B cell (primary cell): ENCODE data around the gene AGTPBP1. TPM values are rescaled to one million over a fixed set of nuclear protein-coding genes. Genes with fewer than 3 reads are reported as not detected.

Source experiments
- ATAC-seq: fragments of 200-7000 bp; cut with Tn5 transposase; one replicate; pipeline ENCODE4 v1.10.0; 2021; ENCODE audit warnings: low read depth, mild to moderate bottlenecking, moderate number of reproducible peaks, moderate library complexity
- CTCF ChIA-PET: fragments of 350-600 bp; sonication (Branson Sonifier 250); formaldehyde crosslinking; loops from one replicate; lab custom pipeline; 2021; ENCODE audit warnings: antibody characterized with exemption, inconsistent platforms; lab: Charles Lee
- POLR2A ChIA-PET: fragments of 350-600 bp; sonication (Branson Sonifier 250); formaldehyde crosslinking; loops from one replicate; lab custom pipeline; 2021; ENCODE audit warnings: antibody characterized with exemption; lab: Charles Lee
- DNase-seq: peaks from one replicate; pipeline ENCODE4 v3.0.0; 2013
- H2AFZ ChIP-seq: 2 replicates; pipeline ENCODE4 v1.6.1; 2012; ENCODE audit warnings: mild to moderate bottlenecking, low read depth, low read length; ENCODE audit not compliant: insufficient read depth, poor library complexity, severe bottlenecking
- H3K27ac ChIP-seq, 2 donors: 1 replicate in 1 of 2; 2 replicates in 1 of 2; pipeline ENCODE4 v1.5.1; 2012 to 2013; ENCODE audit warnings: low read length in 2 of 2, mild to moderate bottlenecking in 2 of 2, moderate library complexity in 1 of 2
- H3K27me3 ChIP-seq, 4 experiments: fragments of 200-600 bp in 1 of 4; sonication (generic) in 1 of 4; replicated peaks in 1 of 4; 1 replicate in 2 of 4; 2 replicates in 2 of 4; pipeline versions ENCODE4 v1.6.1 to v1.7.0; 2013 to 2016; ENCODE audit warnings: low read length in 3 of 4, mild to moderate bottlenecking in 2 of 4, mixed read lengths in 1 of 4, moderate library complexity in 1 of 4; ENCODE audit not compliant: insufficient read depth in 4 of 4, control insufficient read depth in 3 of 4; ENCODE audit errors: control extremely low read depth in 1 of 4
- H3K36me3 ChIP-seq, 2 experiments: replicated peaks in 1 of 2; 1 replicate in 1 of 2; 2 replicates in 1 of 2; pipeline versions ENCODE4 v1.6.1 to v1.7.1; 2013; ENCODE audit warnings: low read length in 1 of 2; ENCODE audit not compliant: insufficient read depth in 2 of 2, control insufficient read depth in 1 of 2; ENCODE audit errors: control extremely low read depth in 1 of 2, extremely low read depth in 1 of 2
- H3K4me1 ChIP-seq, 2 donors: fragments of 200-600 bp in 1 of 2; sonication (generic) in 1 of 2; 1 replicate in 1 of 2; 2 replicates in 1 of 2; pipeline versions ENCODE4 v1.5.1 to v1.6.1; 2013 to 2017; ENCODE audit warnings: low read length in 2 of 2; ENCODE audit not compliant: control insufficient read depth in 2 of 2, insufficient read depth in 2 of 2
- H3K4me2 ChIP-seq: replicated peaks from 2 replicates; pipeline ENCODE3; 2012; ENCODE audit warnings: mild to moderate bottlenecking, low read depth, low read length; ENCODE audit not compliant: poor library complexity, severe bottlenecking
- H3K4me3 ChIP-seq, 5 experiments: fragments of 200-600 bp in 1 of 5; sonication (generic) in 1 of 5; 1 replicate in 3 of 5; 2 replicates in 2 of 5; pipeline versions ENCODE4 v1.5.1 to v1.7.0; 2011 to 2016; ENCODE audit warnings: low read length in 4 of 5, mild to moderate bottlenecking in 4 of 5, low read depth in 2 of 5, control low read depth in 1 of 5, moderate library complexity in 1 of 5; ENCODE audit not compliant: insufficient read depth in 1 of 5; ENCODE audit errors: control extremely low read depth in 1 of 5, extremely low read depth in 1 of 5
- H3K79me2 ChIP-seq: fragments of 200-600 bp; sonication (generic); one replicate; pipeline ENCODE4 v1.6.0; 2016; ENCODE audit warnings: low read length; ENCODE audit not compliant: control insufficient read depth, insufficient read depth
- H3K9ac ChIP-seq: fragments of 200-600 bp; sonication (generic); 2 replicates; pipeline ENCODE4 v1.6.1; 2017; ENCODE audit warnings: mild to moderate bottlenecking, low read length, moderate library complexity
- H3K9me3 ChIP-seq, 3 donors: one replicate each; pipeline versions ENCODE4 v1.6.1 to v1.7.1; 2013; ENCODE audit warnings: low read length in 2 of 3; ENCODE audit not compliant: control insufficient read depth in 2 of 3, insufficient read depth in 1 of 3; ENCODE audit errors: control extremely low read depth in 1 of 3
- H4K20me1 ChIP-seq: 2 replicates; pipeline ENCODE4 v1.6.0; 2012; ENCODE audit warnings: mild to moderate bottlenecking, low read length; ENCODE audit not compliant: insufficient read depth, control insufficient read depth, poor library complexity, severe bottlenecking
- H3K27ac Mint-ChIP-seq: one replicate; pipeline ENCODE4 v1.8.0; 2021; ENCODE audit warnings: mixed read lengths
- H3K27me3 Mint-ChIP-seq: one replicate; pipeline ENCODE4 v1.8.0; 2021; ENCODE audit warnings: mixed read lengths
- H3K4me1 Mint-ChIP-seq: one replicate; pipeline ENCODE4 v1.8.0; 2021; ENCODE audit warnings: mixed read lengths
- H3K4me3 Mint-ChIP-seq: one replicate; pipeline ENCODE4 v1.8.0; 2021; ENCODE audit warnings: mixed read lengths
- H3K9me3 Mint-ChIP-seq: one replicate; pipeline ENCODE4 v1.8.0; 2022; ENCODE audit warnings: mixed read lengths; ENCODE audit not compliant: insufficient read depth
- CTCF ChIP-seq: fragments of 200-600 bp; IDR thresholded peaks from one replicate; pipeline ENCODE4 v1.8.0; 2022; ENCODE audit warnings: antibody characterized with exemption, mild to moderate bottlenecking
- EZH2 ChIP-seq: IDR thresholded peaks from 2 replicates; pipeline ENCODE4 v1.6.1; 2012; ENCODE audit warnings: borderline replicate concordance, low read depth, mild to moderate bottlenecking, moderate library complexity, low read length; ENCODE audit not compliant: insufficient read depth, poor library complexity, severe bottlenecking
- WGBS: methylation state at CpG from one replicate; pipeline ENCODE4 v1.1.5; 2013; ENCODE audit warnings: missing lambda C conversion rate; ENCODE audit not compliant: insufficient coverage; 5-methylcytosine and 5-hydroxymethylcytosine counted together
- intact Hi-C: fragments of 100-400 bp; cut with micrococcal nuclease; formaldehyde crosslinking; loops from one replicate; pipeline ENCODE4 v1.10.0; 2022
- polyA plus RNA-seq: library from polyadenylated mRNA; depleted of rRNA; stranded (reverse); fragments of >200 nt; gene quantifications from 2 replicates; pipeline ENCODE4 v1.2.3, GENCODE V29; 2012
- total RNA-seq, 2 donors: library from RNA; stranded (reverse); fragments of 120-200 nt in 1 of 2; gene quantifications; 1 replicate in 1 of 2; 2 replicates in 1 of 2; pipeline versions ENCODE4 v1.2.3 to v1.2.4, GENCODE V29; 2013 to 2022

AGTPBP1 gene
- total and polyA plus RNA-seq, 2 donors (not counting 1 experiment from before 2014, with no cell fraction given): 7.5 to 33.1 TPM

- H4K20me1 ChIP-seq: no peaks in the 10 kb centered on the region
- no peaks in the 10 kb centered on the region for H3K4me1 ChIP-seq
- H3K9ac ChIP-seq: no peak overlapping the region
- no peaks in the 10 kb centered on the region for H3K4me1 Mint-ChIP-seq
- POLR2A ChIA-PET: no interaction called here
- no peaks in the 10 kb centered on the region for H3K9me3 ChIP-seq
- DNase-seq (no peak), ATAC-seq (no peak)
- H3K79me2 ChIP-seq: no peaks in the 10 kb centered on the region
- no peak overlapping the region for H3K27ac ChIP-seq
- peaks cover 12% of the 10 kb centered on the region for H3K27me3 Mint-ChIP-seq
- no peak overlapping the region for H3K4me3 ChIP-seq
- WGBS: 97% methylated on average over 8 of the region's 8 CpGs
- no peak overlapping the region for H3K4me3 Mint-ChIP-seq
- H3K4me2 ChIP-seq: no peak overlapping the region
- intact Hi-C loops: no loop called here
- H3K27me3 ChIP-seq: no peaks in the 10 kb centered on the region
- CTCF ChIA-PET: no interaction called here
- H2AFZ ChIP-seq: no peak overlapping the region
- H3K9me3 Mint-ChIP-seq: no peaks in the 10 kb centered on the region
- no peak for TF ChIP-seq CTCF
- TF ChIP-seq EZH2: no peak
- H3K27ac Mint-ChIP-seq: no peak overlapping the region
- H3K36me3 ChIP-seq: no peaks in the 10 kb centered on the region
These were observed 227.5 kb downstream of the AGTPBP1 start for GRCh38 chr9:85514256-85514655.

GRCh38 chr9:85511746-85512145, 230.0 kb downstream of the AGTPBP1 start:
- ChIA-PET POLR2A (no interaction called here), CTCF (no interaction called here)
- Histone ChIP-seq H3K4me3 (no peak overlapping the region), H3K9ac (no peak overlapping the region), H3K4me1 (no peaks in the 10 kb centered on the region), H3K36me3 (no peaks in the 10 kb centered on the region), H3K9me3 (no peaks in the 10 kb centered on the region), H2AFZ (no peak overlapping the region), H3K4me2 (no peak overlapping the region), H3K79me2 (no peaks in the 10 kb centered on the region), H3K27ac (no peak overlapping the region), H3K27me3 (no peaks in the 10 kb centered on the region), H4K20me1 (no peaks in the 10 kb centered on the region)
- H3K4me3 Mint-ChIP-seq: no peak overlapping the region
- H3K9me3 Mint-ChIP-seq: no peaks in the 10 kb centered on the region
- H3K4me1 Mint-ChIP-seq: no peaks in the 10 kb centered on the region
- H3K27ac Mint-ChIP-seq: no peak overlapping the region
- no peak for TF ChIP-seq CTCF
- no peak for TF ChIP-seq EZH2
- DNase-seq (no peak), ATAC-seq (no peak)
- intact Hi-C loops: no loop called here
- peaks cover 18% of the 10 kb centered on the region for H3K27me3 Mint-ChIP-seq
